Muscle layer of colon (tissue), 2 donors: Measurements from ENCODE around the gene BCR.

Experiments used
- H3K27ac ChIP-seq: one replicate; pipeline ENCODE4 v1.7.0; 2013; ENCODE audit warnings: low read depth, mild to moderate bottlenecking, low read length, moderate library complexity
- H3K27me3 ChIP-seq, 2 donors: one replicate each; pipeline ENCODE4 v1.7.0; 2013; ENCODE audit warnings: low read length in 2 of 2, mild to moderate bottlenecking in 2 of 2; ENCODE audit not compliant: insufficient read depth in 2 of 2, control insufficient read depth in 1 of 2
- H3K36me3 ChIP-seq: one replicate; pipeline ENCODE4 v1.7.0; 2013; ENCODE audit warnings: mild to moderate bottlenecking, low read length; ENCODE audit not compliant: insufficient read depth
- H3K4me1 ChIP-seq: one replicate; pipeline ENCODE4 v1.7.0; 2013; ENCODE audit warnings: mild to moderate bottlenecking, low read length; ENCODE audit not compliant: insufficient read depth
- H3K4me3 ChIP-seq, 2 donors: one replicate each; pipeline ENCODE4 v1.7.0; 2013; ENCODE audit warnings: low read length in 2 of 2, low read depth in 1 of 2, mild to moderate bottlenecking in 1 of 2, moderate library complexity in 1 of 2
- H3K9ac ChIP-seq: one replicate; pipeline ENCODE4 v1.7.0; 2013; ENCODE audit warnings: low read length
- H3K9me3 ChIP-seq: one replicate; pipeline ENCODE4 v1.7.0; 2013; ENCODE audit warnings: mild to moderate bottlenecking, low read length
- donor health status: abdominal sarcoma.
- donor health status: Adenocarcinoma of cecum.

BCR gene

GRCh38 chr22:23273445-23274145 is 93.3 kb downstream of the BCR start:
- Histone ChIP-seq H3K4me3 (no peak overlapping the region), H3K4me1 (peaks cover 13% of the 10 kb centered on the region), H3K27ac (no peak overlapping the region), H3K27me3 (no peaks in the 10 kb centered on the region), H3K9me3 (no peaks in the 10 kb centered on the region), H3K36me3 (peaks cover 49% of the 10 kb centered on the region), H3K9ac (no peak overlapping the region)

- peaks cover 19% of the 10 kb centered on the region for H3K4me1 ChIP-seq
- H3K36me3 ChIP-seq = peaks cover 49% of the 10 kb centered on the region
- H3K4me3 ChIP-seq = no peak overlapping the region
- H3K9ac ChIP-seq = no peak overlapping the region
- no peaks in the 10 kb centered on the region for H3K27me3 ChIP-seq
- no peak overlapping the region for H3K27ac ChIP-seq
- H3K9me3 ChIP-seq = no peaks in the 10 kb centered on the region
Measured at GRCh38 chr22:23274146-23274526, 93.8 kb downstream of the BCR start.

- H3K4me1 ChIP-seq = peaks cover 26% of the 10 kb centered on the region
- H3K4me3 ChIP-seq = no peak overlapping the region
- H3K9ac ChIP-seq = no peak overlapping the region
- H3K36me3 ChIP-seq = peaks cover 48% of the 10 kb centered on the region
- no peaks in the 10 kb centered on the region for H3K27me3 ChIP-seq
- H3K9me3 ChIP-seq = no peaks in the 10 kb centered on the region
- no peak overlapping the region for H3K27ac ChIP-seq
Measured at GRCh38 chr22:23274891-23275694, 94.8 kb downstream of the BCR start.

GRCh38 chr22:23275751-23276150 is 95.4 kb downstream of the BCR start:
- H3K9ac ChIP-seq = no peak overlapping the region

GRCh38 chr22:23276656-23277582 is 96.6 kb downstream of the BCR start:
- H3K9me3 ChIP-seq = no peaks in the 10 kb centered on the region
- H3K27ac ChIP-seq = no peak overlapping the region
- peaks cover 54% of the 10 kb centered on the region for H3K36me3 ChIP-seq
- no peak overlapping the region for H3K9ac ChIP-seq
- no peaks in the 10 kb centered on the region for H3K27me3 ChIP-seq
- no peak overlapping the region for H3K4me3 ChIP-seq
- peaks cover 31% of the 10 kb centered on the region for H3K4me1 ChIP-seq

More at GRCh38 chr22:23275751-23276150, 95.4 kb downstream of the BCR start:
- Histone ChIP-seq H3K4me3 (no peak overlapping the region), H3K9me3 (no peaks in the 10 kb centered on the region), H3K4me1 (peaks cover 24% of the 10 kb centered on the region), H3K36me3 (peaks cover 51% of the 10 kb centered on the region), H3K27me3 (no peaks in the 10 kb centered on the region), H3K27ac (no peak overlapping the region)

- Histone ChIP-seq H3K4me3 (no peak overlapping the region), H3K9me3 (no peaks in the 10 kb centered on the region), H3K27me3 (no peaks in the 10 kb centered on the region), H3K4me1 (peaks cover 39% of the 10 kb centered on the region), H3K36me3 (peaks cover 48% of the 10 kb centered on the region), H3K27ac (no peak overlapping the region), H3K9ac (no peak overlapping the region)
Measured at GRCh38 chr22:23277583-23278295, 97.4 kb downstream of the BCR start.

- Histone ChIP-seq H3K9me3 (no peaks in the 10 kb centered on the region), H3K4me1 (peaks cover 47% of the 10 kb centered on the region), H3K27ac (peak overlapping the region; percentile 63), H3K36me3 (peaks cover 35% of the 10 kb centered on the region), H3K4me3 (no peak overlapping the region), H3K27me3 (no peaks in the 10 kb centered on the region), H3K9ac (no peak overlapping the region)
Measured at GRCh38 chr22:23278883-23279675, 98.8 kb downstream of the BCR start.

GRCh38 chr22:23279781-23280180 is 99.5 kb downstream of the BCR start:
- peaks cover 32% of the 10 kb centered on the region for H3K36me3 ChIP-seq
- peaks cover 47% of the 10 kb centered on the region for H3K4me1 ChIP-seq
- no peaks in the 10 kb centered on the region for H3K9me3 ChIP-seq
- H3K27ac ChIP-seq = peak overlapping the region; percentile 14
- H3K4me3 ChIP-seq = no peak overlapping the region
- H3K27me3 ChIP-seq = no peaks in the 10 kb centered on the region
- no peak overlapping the region for H3K9ac ChIP-seq

- peaks cover 47% of the 10 kb centered on the region for H3K4me1 ChIP-seq
- H3K27me3 ChIP-seq = no peaks in the 10 kb centered on the region
- peak overlapping the region; percentile 14 for H3K27ac ChIP-seq
- H3K4me3 ChIP-seq = no peak overlapping the region
- peak overlapping the region; percentile 40 for H3K9ac ChIP-seq
- no peaks in the 10 kb centered on the region for H3K9me3 ChIP-seq
- H3K36me3 ChIP-seq = peaks cover 31% of the 10 kb centered on the region
Measured at GRCh38 chr22:23280356-23281052, 100.2 kb downstream of the BCR start.

- H3K9ac ChIP-seq = peak overlapping the region; percentile 40
Measured at GRCh38 chr22:23281053-23281405, 100.7 kb downstream of the BCR start.

More at GRCh38 chr22:23281053-23281405, 100.7 kb downstream of the BCR start:
- Histone ChIP-seq H3K9me3 (no peaks in the 10 kb centered on the region), H3K27ac (peak overlapping the region; percentile 50), H3K36me3 (peaks cover 31% of the 10 kb centered on the region), H3K27me3 (no peaks in the 10 kb centered on the region), H3K4me1 (peaks cover 47% of the 10 kb centered on the region), H3K4me3 (no peak overlapping the region)
